ENCODE results near the gene TIPIN.

TIPIN gene

DNA sequence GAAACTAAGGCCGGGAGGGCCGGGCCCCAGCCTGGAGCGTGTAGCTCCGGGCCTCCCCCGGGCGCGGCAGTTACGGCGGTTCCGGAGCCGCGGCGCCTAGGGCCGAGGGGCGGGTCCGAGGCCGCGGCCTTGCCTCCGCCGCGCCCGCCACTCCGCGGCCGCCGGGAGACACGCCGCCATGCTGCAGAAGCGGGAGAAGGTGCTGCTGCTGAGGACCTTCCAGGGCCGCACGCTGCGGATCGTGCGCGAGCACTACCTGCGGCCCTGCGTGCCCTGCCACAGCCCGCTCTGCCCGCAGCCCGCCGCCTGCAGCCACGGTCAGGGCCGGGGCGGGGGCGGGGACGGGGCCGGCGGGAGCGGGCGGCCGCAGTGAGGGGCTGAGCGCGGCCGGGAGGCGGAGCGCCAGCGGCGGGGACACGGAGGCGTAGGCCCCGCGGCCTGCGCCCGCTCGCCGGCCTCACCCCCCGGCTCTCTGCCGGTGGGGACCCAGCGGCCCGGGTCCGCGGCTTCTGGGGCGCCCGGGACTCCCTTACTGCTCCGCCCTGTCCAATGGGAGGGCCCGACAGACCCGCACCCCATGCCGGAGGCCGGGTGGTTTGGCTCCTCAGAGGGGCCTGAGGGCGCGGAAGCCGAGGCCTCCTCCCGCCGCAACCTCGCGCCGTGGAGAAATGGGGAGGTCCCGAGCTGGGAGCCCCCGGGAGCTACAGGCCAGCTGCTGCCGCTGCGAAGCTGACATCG lies 62.9 kb downstream of the TIPIN start, which contains the start of gene DIS3L:
Gene DIS3L, plus strand, starts transcription at position 150 of the 738 bp plus-strand sequence. Its CDS starts 29 bp downstream, at position 179.
- TF ChIP-seq, protein P1, sequence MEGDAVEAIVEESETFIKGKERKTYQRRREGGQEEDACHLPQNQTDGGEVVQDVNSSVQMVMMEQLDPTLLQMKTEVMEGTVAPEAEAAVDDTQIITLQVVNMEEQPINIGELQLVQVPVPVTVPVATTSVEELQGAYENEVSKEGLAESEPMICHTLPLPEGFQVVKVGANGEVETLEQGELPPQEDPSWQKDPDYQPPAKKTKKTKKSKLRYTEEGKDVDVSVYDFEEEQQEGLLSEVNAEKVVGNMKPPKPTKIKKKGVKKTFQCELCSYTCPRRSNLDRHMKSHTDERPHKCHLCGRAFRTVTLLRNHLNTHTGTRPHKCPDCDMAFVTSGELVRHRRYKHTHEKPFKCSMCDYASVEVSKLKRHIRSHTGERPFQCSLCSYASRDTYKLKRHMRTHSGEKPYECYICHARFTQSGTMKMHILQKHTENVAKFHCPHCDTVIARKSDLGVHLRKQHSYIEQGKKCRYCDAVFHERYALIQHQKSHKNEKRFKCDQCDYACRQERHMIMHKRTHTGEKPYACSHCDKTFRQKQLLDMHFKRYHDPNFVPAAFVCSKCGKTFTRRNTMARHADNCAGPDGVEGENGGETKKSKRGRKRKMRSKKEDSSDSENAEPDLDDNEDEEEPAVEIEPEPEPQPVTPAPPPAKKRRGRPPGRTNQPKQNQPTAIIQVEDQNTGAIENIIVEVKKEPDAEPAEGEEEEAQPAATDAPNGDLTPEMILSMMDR (IDR thresholded peaks at IDR 0.05; ENCODE audit: extremely low read depth, insufficient read depth, missing control alignments): peak; percentile 10
- in situ Hi-C loops (cut with MboI; ENCODE audit: low pct_unique_long_range_greater_than_20kb, low sequenced_read_pairs, unreplicated experiment): no loop called here
- DNase-seq (ENCODE audit: low spot score): peak; percentile 87

DNA sequence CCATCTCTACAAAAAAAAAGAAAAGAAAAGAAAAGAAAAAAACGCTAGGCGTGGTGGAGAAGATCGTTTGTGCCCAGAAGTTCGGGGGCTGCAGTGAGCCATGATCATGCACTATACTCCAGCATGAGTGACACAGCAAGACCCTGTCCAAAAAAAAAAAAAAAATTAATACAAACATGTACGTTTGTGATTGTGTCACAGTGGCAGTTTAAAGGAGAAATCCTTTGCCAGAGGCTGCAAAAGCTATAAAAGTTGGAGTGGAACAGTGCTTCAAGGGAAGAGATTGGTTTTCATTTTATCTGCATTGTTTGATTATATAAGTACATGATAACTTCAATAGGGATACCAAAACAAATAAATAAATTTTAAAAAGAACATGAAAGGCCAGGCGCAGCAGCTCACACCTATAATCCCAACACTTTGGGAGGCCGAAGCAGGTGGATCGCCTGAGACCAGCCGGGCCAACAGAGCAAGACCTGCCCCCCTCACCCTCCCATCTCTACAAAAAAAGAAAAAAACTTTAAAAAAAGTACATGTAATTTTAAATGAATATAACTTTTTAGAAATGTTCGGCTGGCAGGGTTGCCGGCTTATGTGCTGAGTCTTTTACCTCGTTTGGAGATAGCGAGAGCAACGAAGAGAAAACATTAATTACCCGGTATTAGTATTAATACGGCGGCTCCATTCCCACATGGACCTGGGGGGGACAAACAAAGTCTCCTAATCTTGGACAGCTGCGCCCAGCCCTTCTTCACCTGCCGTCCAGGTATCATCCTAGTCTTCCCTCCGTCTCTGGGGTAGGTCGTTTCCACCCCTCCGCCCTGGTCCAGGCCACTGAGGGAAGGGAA lies 63.7 kb downstream of the TIPIN start:
- in situ Hi-C loops (cut with MboI; ENCODE audit: low pct_unique_long_range_greater_than_20kb, low sequenced_read_pairs, unreplicated experiment): no loop called here
- TF ChIP-seq, protein P1 (IDR thresholded peaks at IDR 0.05; ENCODE audit: extremely low read depth, insufficient read depth, missing control alignments): no peak
- DNase-seq (ENCODE audit: low spot score): no peak

DNA sequence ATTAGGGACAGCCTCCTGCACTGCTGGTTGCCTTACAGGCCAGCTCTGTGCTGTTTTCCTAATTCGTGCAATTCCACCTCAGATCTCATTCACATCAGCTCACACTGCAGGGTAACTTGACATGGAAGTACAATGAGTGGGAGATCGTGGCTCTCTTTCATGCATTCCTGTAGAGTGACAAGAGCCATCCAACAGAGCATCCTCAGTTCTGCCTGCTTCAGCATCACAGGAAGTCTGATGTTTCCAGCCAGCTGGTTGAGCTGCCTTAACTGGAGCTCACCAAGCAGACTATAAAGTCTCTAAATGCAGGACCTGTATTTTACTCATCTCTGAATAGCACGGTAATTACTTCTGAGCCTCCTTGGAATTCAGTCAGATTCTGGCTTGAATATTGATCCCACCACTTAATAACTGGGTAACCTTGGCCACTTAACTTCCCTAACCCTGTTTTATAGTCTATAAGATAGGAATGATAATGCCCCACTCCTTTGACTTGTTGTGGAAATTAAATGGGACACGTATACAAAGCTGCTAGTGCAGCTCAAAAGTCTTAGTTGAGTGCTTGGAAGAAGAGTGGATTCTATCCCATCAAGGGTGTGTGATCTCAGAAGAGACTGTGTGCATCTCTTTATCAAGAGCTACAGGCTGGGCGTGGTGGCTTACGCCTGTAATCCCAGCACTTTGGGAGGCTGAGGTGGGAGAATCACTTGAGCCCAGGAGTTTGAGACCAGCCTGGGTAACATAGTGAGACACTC lies 64.5 kb downstream of the TIPIN start:
- TF ChIP-seq, protein P1 (IDR thresholded peaks at IDR 0.05; ENCODE audit: extremely low read depth, insufficient read depth, missing control alignments): no peak
- no peak for DNase-seq (ENCODE audit: low spot score)
- in situ Hi-C loops (cut with MboI; ENCODE audit: low pct_unique_long_range_greater_than_20kb, low sequenced_read_pairs, unreplicated experiment): no loop called here

DNA sequence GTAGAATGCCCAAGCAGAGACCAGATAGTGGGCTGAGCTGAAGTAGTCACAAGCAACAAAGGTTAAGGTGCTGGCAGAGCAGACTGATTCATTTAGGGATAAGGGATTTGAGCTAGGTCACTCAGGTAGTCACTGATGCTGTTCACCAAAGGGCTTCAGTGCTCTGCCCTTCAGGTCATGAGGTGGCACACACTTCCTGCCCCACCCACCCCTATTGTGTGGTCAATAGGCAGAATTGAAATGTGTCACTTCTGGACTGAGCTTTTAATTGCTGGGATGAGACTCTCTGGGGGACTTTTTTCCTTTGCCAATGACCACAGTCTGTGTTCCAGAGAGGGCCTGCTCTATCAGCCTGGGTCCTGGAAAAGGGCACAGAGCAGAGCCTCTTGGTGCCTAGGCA lies 66.0 kb downstream of the TIPIN start:
- in situ Hi-C loops (cut with MboI; ENCODE audit: low pct_unique_long_range_greater_than_20kb, low sequenced_read_pairs, unreplicated experiment): no loop called here
- DNase-seq (ENCODE audit: low spot score): no peak
- TF ChIP-seq, protein P1 (IDR thresholded peaks at IDR 0.05; ENCODE audit: extremely low read depth, insufficient read depth, missing control alignments): no peak

DNA sequence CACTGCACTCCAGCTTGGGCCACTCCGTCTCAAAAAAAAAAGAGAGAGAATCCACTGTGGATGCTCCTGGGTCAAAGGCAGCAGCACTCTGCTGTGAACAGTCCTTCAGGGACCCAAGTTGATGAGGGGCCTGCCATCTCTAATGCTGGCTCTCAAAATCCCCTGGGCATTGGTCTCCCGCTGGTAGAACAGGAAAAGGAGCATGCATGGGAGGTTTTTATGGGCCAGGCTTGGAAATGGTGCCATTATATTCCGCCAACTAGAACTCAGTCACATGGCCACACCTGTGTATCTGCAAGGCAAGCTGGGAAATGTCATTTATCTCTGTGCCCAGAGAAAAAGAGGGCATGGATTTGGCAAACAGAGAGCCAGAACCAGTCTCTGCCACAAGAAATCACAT lies 66.5 kb downstream of the TIPIN start:
- TF ChIP-seq, protein P1 (IDR thresholded peaks at IDR 0.05; ENCODE audit: extremely low read depth, insufficient read depth, missing control alignments): no peak
- in situ Hi-C loops (cut with MboI; ENCODE audit: low pct_unique_long_range_greater_than_20kb, low sequenced_read_pairs, unreplicated experiment): no loop called here
- no peak for DNase-seq (ENCODE audit: low spot score)

DNA sequence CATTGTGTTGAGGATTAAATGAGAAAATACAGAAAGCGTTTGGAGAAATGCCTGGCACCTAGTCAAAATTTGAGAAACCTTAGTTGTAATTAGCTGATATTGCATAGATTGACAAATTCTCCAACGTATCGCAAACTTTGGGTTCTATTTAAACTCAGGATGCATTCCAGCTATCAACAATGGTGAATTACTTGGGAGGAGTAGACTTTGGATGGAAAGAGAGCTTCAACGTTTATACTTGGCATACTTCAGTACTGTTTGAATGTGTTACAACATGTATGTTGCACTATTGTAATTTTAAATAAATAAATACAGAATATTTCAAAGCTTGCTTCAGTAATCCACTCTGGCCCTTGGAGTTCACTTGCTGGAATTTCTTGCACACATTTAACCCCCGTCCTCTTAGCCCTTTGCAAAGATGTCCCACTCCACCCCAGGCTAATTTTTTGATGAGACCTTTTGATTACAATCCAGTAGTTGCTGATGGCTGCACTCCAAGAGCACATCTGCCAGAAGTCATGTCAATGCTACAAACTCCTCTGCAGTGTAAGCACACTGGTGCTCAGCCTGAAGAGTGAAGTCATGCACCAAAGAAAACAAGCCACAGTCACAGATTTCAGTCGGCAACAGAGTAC lies 67.8 kb downstream of the TIPIN start:
- DNase-seq (ENCODE audit: low spot score): no peak
- TF ChIP-seq, protein P1 (IDR thresholded peaks at IDR 0.05; ENCODE audit: extremely low read depth, insufficient read depth, missing control alignments): no peak
- in situ Hi-C loops (cut with MboI; ENCODE audit: low pct_unique_long_range_greater_than_20kb, low sequenced_read_pairs, unreplicated experiment): no loop called here

Data from GM13977 (cell line).